AG10803 (cell line): Measurements from ENCODE around the gene FIS1.

ENCODE experiments used
- DNase-seq: peaks from one replicate; pipeline ENCODE4 v3.0.0; 2010; ENCODE audit warnings: low read depth
- H3K4me3 ChIP-seq: 2 replicates; pipeline ENCODE4 v1.5.1; 2011; ENCODE audit warnings: mild to moderate bottlenecking, low read length, control low read depth
- CTCF ChIP-seq: conservative IDR thresholded peaks from 2 replicates; pipeline ENCODE4 v1.5.1; 2011; ENCODE audit warnings: mild to moderate bottlenecking, low read length, control low read depth, inconsistent platforms

FIS1 gene

DNA sequence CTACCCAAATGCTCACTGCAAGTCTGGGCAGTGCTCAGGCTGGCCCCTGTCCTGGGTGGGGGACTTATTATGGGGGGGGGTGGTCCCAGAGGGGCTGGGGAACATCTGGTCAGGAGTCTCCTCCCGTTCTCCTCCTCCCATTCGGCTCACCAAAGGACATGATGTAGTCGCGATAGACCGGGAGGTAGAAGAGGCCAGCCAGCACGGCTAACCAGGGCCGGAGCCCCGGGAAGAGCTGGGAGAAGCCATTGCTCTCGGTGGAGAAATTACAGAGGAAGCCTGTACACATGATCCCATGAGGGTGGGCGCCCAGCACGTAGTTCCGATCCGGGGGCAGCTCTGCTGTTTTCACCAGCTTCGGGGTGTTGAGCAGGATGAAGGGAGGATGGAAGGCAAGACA, 46.4 kb downstream of the FIS1 start:
- no peak for DNase-seq
- no peak for TF ChIP-seq CTCF
- H3K4me3 ChIP-seq: no peak overlapping the region

GRCh38 chr7:101197991-101198390, 46.9 kb downstream of the FIS1 start:
- no peak overlapping the region for H3K4me3 ChIP-seq
- DNase-seq: no peak

DNA sequence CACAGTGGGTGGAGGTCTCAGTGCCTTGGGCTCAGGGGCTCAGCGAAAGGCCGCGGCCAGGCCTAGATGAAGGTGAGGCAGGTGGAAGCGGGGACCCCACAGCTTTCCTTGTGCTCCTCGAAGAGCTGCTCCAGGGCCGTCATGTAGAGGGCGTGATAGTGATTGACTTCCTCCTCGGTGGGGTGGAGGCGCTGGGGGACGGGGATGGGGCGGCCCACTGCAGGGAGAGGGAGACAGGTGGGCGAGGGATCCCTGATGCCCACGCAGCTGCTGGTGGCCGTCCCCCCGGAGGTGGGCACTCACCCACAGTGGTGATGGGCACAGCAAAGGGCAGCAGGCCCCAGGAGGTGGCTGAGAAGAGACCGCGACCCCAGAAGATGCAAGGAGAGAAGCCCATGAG, 49.0 kb downstream of the FIS1 start:
- TF ChIP-seq CTCF: no peak
- no peak for DNase-seq
- H3K4me3 ChIP-seq: no peak overlapping the region

More at GRCh38 chr7:101197991-101198390, 46.9 kb downstream of the FIS1 start:
- no peak for TF ChIP-seq CTCF
